Natural killer cell treated with Interleukin-12 subunit alpha and Interleukin-12 subunit beta and Interleukin-15 and Interleukin-18, amount 100 ng/mL, for 72 hours (primary cell): ENCODE measurements around the gene KRT9. TPM values are rescaled to one million over a fixed set of nuclear protein-coding genes. Genes with fewer than 3 reads are reported as not detected.

Source experiments
- ATAC-seq, 2 donors: fragments of 150-1000 bp; cut with Tn5 transposase in 1 of 2; sonication (Bioruptor Pico), chemical (Tn5 transposase) in 1 of 2; 2 replicates each; pipeline ENCODE4 v1.10.0; 2021
- DNase-seq: peaks from one replicate; pipeline ENCODE4 v3.0.0; 2022; ENCODE audit warnings: low spot score
- H3K27ac Mint-ChIP-seq, 2 donors: 1 replicate in 1 of 2; 2 replicates in 1 of 2; pipeline ENCODE4 v1.8.0; 2022; ENCODE audit warnings: mixed read lengths in 2 of 2, mild to moderate bottlenecking in 1 of 2, moderate library complexity in 1 of 2
- H3K27me3 Mint-ChIP-seq, 2 donors: 1 replicate in 1 of 2; 2 replicates in 1 of 2; pipeline ENCODE4 v1.8.0; 2022; ENCODE audit warnings: mixed read lengths in 2 of 2
- H3K36me3 Mint-ChIP-seq: one replicate; pipeline ENCODE4 v1.8.0; 2022; ENCODE audit warnings: mixed read lengths
- H3K4me1 Mint-ChIP-seq, 2 donors: 1 replicate in 1 of 2; 2 replicates in 1 of 2; pipeline ENCODE4 v1.8.0; 2022; ENCODE audit warnings: low read depth in 2 of 2, mixed read lengths in 2 of 2, mild to moderate bottlenecking in 1 of 2
- H3K4me3 Mint-ChIP-seq: one replicate; pipeline ENCODE4 v1.8.0; 2022; ENCODE audit warnings: mixed read lengths
- H3K9me3 Mint-ChIP-seq: 2 replicates; pipeline ENCODE4 v1.8.0; 2022; ENCODE audit warnings: mixed read lengths
- total RNA-seq, 2 donors: library from RNA; stranded (reverse); gene quantifications; one replicate each; pipeline ENCODE4 v1.2.3, GENCODE V29; 2022

KRT9 gene
- total RNA-seq, 2 donors from 2014 or later = not detected

GRCh38 chr17:41539979-41540701 is 31.7 kb downstream of the KRT9 start:
- Mint-ChIP-seq H3K27ac (no peak overlapping the region), H3K27me3 (peaks cover 0 to 16% of the 10 kb centered on the region in 2 donors), H3K36me3 (no peaks in the 10 kb centered on the region), H3K9me3 (no peaks in the 10 kb centered on the region), H3K4me1 (no peaks in the 10 kb centered on the region), H3K4me3 (no peak overlapping the region)
- DNase-seq (peak; percentile 42), ATAC-seq (no peak)

DNA sequence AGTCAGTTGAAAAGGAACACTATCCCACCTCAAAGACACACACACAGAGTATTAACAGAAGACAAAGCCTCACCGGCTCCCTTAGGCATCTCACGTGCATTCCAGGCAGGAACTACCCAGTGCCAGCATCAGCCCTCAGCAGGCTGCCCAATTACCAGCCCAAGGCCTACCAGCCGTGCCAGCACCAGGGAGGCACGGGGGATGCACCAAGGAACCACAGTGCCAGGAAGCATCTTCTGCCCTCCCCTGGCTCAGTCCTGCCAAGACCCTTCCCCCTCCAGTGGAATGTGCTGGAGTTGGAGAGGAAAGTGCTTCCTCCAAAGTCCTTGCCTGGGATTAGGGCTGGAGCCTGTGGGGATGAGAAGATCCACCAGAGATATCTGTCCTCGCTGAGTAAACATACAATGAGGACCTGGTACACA is 32.8 kb downstream of the KRT9 start:
- no peak overlapping the region for H3K4me3 Mint-ChIP-seq
- H3K27me3 Mint-ChIP-seq = peaks cover 0 to 16% of the 10 kb centered on the region in 2 donors
- ATAC-seq = no peak
- no peak overlapping the region for H3K27ac Mint-ChIP-seq
- peak; percentile 56 for DNase-seq
- no peaks in the 10 kb centered on the region for H3K36me3 Mint-ChIP-seq
- no peaks in the 10 kb centered on the region for H3K9me3 Mint-ChIP-seq
- no peaks in the 10 kb centered on the region for H3K4me1 Mint-ChIP-seq

GRCh38 chr17:41538565-41538991 is 33.3 kb downstream of the KRT9 start:
- H3K27me3 Mint-ChIP-seq = peaks cover under 1 to 19% of the 10 kb centered on the region in 2 donors
- H3K36me3 Mint-ChIP-seq = no peaks in the 10 kb centered on the region
- no peaks in the 10 kb centered on the region for H3K9me3 Mint-ChIP-seq
- no peak overlapping the region for H3K4me3 Mint-ChIP-seq
- ATAC-seq = no peak
- no peak for DNase-seq
- no peak overlapping the region for H3K27ac Mint-ChIP-seq
- H3K4me1 Mint-ChIP-seq = no peaks in the 10 kb centered on the region

- H3K27me3 Mint-ChIP-seq = peaks cover 6 to 25% of the 10 kb centered on the region in 2 donors
Measured at GRCh38 chr17:41537990-41538389, 33.9 kb downstream of the KRT9 start.

DNA sequence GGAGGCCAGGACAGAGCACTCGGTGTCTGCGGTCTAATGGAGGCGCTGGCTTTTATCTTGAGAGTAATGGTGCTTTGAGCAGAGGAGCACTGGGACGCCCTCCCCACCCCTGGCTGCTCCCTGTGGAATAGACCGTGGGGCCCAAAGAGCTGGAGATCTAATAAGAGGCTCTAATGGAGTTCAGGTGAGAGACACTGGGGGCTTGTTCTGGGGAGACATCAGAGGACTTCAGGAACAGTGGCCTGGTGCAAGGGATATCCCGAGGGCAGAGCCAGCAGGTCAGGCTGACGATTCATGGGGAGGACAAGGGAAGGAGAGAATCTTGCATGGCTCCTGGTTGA is 34.3 kb downstream of the KRT9 start:
- H3K9me3 Mint-ChIP-seq = no peaks in the 10 kb centered on the region
- DNase-seq (no peak), ATAC-seq (no peak)
- H3K27me3 Mint-ChIP-seq = peaks cover 10 to 27% of the 10 kb centered on the region in 2 donors
- H3K4me1 Mint-ChIP-seq = no peaks in the 10 kb centered on the region
- H3K4me3 Mint-ChIP-seq = no peak overlapping the region
- no peak overlapping the region for H3K27ac Mint-ChIP-seq
- H3K36me3 Mint-ChIP-seq = no peaks in the 10 kb centered on the region

More at GRCh38 chr17:41537990-41538389, 33.9 kb downstream of the KRT9 start:
- Mint-ChIP-seq H3K27ac (no peak overlapping the region), H3K4me3 (no peak overlapping the region), H3K9me3 (no peaks in the 10 kb centered on the region), H3K36me3 (no peaks in the 10 kb centered on the region), H3K4me1 (no peaks in the 10 kb centered on the region)
- DNase-seq = no peak
- ATAC-seq = no peak

DNA sequence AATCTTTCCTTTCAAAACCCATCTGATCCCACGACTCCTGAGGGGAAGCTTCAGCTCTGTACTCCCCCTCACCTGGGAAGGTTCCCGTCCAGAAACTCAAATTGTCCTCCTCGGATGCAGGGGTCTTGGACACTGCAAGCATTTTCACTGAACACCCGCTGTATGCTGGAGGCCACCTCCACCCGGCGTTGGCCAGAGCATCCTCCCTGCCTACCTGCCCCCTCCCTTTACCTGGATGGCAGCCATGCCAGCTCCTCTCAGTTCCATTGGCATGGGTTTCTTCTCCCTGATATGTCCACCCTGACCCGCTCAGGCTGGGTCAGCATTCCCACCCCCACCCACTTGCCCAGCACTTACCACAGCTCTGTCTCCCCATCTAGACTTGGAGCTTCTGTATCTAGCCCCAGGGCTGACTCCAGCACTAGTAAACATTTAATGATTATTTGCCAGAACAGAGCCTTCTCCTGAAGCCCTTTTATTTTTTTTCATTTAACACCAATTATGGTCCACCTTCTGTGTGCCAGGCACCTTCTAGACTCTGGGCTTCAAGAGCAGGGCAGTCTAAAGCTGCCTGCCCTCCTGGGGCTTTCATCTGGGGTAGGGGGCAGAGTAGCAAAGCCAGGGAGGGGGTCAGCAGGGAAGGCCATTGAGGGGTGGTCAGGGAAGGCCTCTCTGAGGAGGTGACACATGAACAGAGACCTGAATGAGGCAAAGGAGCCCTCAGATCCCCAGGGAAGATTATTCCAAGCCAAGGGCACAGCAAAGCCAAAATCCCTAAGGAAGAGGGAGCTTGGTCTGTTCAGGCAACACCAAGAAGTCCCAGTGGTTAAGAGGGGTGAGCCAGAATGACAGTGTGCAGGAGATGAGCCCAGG is 34.9 kb downstream of the KRT9 start:
- Mint-ChIP-seq H3K27me3 (peaks cover 16 to 31% of the 10 kb centered on the region in 2 donors), H3K27ac (no peak overlapping the region), H3K4me3 (no peak overlapping the region), H3K9me3 (no peaks in the 10 kb centered on the region), H3K4me1 (no peaks in the 10 kb centered on the region), H3K36me3 (no peaks in the 10 kb centered on the region)
- peak; percentile 48 for DNase-seq
- ATAC-seq = no peak

DNA sequence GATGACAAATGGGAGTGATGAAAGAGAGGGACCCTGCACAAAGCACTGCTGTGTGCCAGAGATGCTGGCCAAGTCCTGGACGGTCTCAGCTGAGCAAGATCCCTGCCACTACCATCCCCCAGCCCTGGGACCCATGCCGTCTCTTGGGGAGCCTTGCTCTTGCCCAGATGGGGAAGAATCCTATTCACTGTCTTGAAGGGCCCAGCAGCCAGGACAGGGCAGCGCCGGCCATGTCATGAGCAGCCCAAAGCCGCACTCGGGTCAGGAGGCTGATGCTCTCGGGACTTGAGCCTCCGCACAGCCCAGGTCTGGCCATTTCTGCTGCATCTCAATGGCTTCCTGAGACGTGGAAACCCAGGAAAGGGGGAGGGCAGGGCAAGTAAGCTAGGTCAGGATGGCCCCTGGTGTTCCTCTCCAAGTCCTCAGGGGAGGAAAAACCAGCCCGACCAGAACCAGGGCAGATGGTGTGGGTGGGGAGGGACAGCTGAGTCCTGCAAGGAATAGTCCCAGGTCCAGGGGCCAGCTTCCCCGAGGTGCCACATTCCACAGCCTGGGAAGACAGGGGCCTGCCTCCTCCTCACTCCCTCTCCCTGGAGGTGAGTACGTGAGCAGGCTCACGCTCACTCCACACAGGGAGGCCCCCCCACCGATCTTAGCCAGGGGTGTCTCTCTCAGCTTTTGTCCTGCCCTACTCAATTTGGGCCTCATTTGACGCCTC is 35.9 kb downstream of the KRT9 start:
- Mint-ChIP-seq H3K27ac (no peak overlapping the region), H3K9me3 (no peaks in the 10 kb centered on the region), H3K4me1 (no peaks in the 10 kb centered on the region), H3K4me3 (no peak overlapping the region), H3K27me3 (peaks cover 19 to 38% of the 10 kb centered on the region in 2 donors), H3K36me3 (no peaks in the 10 kb centered on the region)
- ATAC-seq (peak in 1 of 2 donors; percentile 22), DNase-seq (no peak)

- no peak overlapping the region for H3K27ac Mint-ChIP-seq
- peaks cover 19 to 38% of the 10 kb centered on the region in 2 donors for H3K27me3 Mint-ChIP-seq
- no peaks in the 10 kb centered on the region for H3K36me3 Mint-ChIP-seq
- DNase-seq (no peak), ATAC-seq (no peak)
- H3K4me3 Mint-ChIP-seq = no peak overlapping the region
- no peaks in the 10 kb centered on the region for H3K4me1 Mint-ChIP-seq
- H3K9me3 Mint-ChIP-seq = no peaks in the 10 kb centered on the region
Measured at GRCh38 chr17:41534899-41535546, 36.8 kb downstream of the KRT9 start.

- H3K4me3 Mint-ChIP-seq = no peak overlapping the region
- no peak for DNase-seq
- H3K27me3 Mint-ChIP-seq = peaks cover 29 to 39% of the 10 kb centered on the region in 2 donors
- H3K36me3 Mint-ChIP-seq = no peaks in the 10 kb centered on the region
- no peak overlapping the region for H3K27ac Mint-ChIP-seq
- no peaks in the 10 kb centered on the region for H3K9me3 Mint-ChIP-seq
- H3K4me1 Mint-ChIP-seq = no peaks in the 10 kb centered on the region
- ATAC-seq = no peak
Measured at GRCh38 chr17:41533613-41534012, 38.2 kb downstream of the KRT9 start.

DNA sequence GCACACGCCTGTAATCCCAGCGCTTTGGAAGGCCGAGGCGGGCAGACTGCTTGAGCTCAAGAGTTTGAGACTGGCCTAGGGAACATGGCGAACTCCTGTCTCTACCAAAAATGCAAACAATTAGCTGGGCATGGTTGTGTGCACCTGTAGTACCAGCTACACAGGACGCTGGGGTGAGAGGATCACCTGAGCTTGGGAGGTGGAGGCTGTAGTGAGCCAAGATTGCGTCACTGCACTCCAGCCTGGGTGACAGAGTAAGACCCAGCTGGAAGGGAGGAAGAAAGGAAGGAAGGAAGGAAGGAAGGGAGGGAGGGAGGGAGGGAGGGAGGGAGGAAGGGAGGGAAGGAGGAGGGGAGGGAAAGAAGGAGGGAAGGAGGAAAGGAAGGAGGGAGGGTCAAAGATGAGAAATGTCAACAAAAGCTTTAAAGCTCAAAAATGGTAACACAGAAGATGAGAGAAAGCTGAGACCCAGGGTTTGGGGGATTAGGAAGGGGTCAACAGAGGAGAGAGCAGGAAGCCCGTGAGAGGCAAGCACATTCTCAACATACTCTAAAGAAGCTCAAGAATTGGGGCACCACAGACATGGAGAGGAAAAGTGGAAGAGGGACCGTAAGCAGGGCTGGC is 38.8 kb downstream of the KRT9 start:
- ATAC-seq = no peak
- no peak for DNase-seq
- Mint-ChIP-seq H3K27me3 (peaks cover 33 to 42% of the 10 kb centered on the region in 2 donors), H3K36me3 (no peaks in the 10 kb centered on the region), H3K27ac (no peak overlapping the region), H3K4me1 (peaks cover 0 to 3% of the 10 kb centered on the region in 2 donors), H3K4me3 (no peak overlapping the region), H3K9me3 (no peaks in the 10 kb centered on the region)

- Mint-ChIP-seq H3K4me3 (no peak overlapping the region), H3K4me1 (peaks cover 0 to 3% of the 10 kb centered on the region in 2 donors), H3K9me3 (no peaks in the 10 kb centered on the region), H3K36me3 (no peaks in the 10 kb centered on the region), H3K27me3 (peaks cover 33 to 44% of the 10 kb centered on the region in 2 donors), H3K27ac (no peak overlapping the region)
- ATAC-seq (no peak), DNase-seq (no peak)
Measured at GRCh38 chr17:41531993-41532392, 39.9 kb downstream of the KRT9 start.

DNA sequence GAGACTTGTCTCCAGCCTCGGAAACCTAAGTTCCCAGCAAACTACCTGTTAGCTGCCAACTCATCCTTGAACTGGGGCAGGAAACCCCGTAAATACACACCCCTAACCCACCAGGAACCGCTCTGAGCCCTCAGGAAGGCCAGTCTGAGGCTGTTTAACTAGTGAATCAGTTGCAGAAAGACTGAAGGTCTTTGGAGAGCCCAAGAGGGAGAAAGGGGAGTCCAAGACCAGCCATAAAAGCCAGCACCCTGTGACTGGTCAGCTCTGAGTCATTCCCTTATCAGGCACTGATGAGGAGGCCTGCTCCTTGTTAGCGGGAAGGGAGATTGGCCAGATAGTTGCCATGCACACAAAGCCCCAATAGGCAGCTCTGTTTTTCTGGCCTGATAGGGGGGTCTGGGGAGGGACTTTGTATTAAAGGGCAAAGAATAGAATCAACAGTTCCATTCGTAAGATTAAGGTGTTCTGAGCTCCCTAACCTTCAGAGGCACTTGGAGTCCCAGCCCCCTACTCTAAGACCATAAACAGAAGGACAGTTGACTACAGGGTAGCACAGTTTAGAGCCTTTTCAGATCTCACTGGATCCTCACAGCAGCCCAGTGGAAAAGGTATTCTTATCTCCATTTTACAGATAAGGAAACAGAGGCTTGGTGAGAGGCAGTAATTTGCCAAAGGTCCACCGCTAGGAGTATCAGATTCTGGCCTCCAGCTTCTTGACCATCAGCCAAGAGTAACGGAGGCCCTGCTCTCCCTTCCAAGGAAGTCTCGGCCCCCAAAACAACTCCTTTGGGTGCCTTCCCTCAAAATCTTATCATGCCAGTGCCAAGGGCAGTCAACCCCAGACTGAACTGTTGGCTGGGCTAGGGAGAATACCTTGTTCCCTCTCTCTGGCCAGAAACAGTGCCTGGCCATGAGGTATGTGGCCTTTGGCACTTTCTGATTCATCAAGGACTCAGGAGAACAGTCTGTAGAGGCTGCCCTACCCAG is 41.5 kb downstream of the KRT9 start:
- ATAC-seq = no peak
- Mint-ChIP-seq H3K4me1 (peaks cover 0 to 3% of the 10 kb centered on the region in 2 donors), H3K27me3 (peaks cover 33 to 45% of the 10 kb centered on the region in 2 donors), H3K27ac (no peak overlapping the region), H3K4me3 (no peak overlapping the region), H3K9me3 (no peaks in the 10 kb centered on the region), H3K36me3 (no peaks in the 10 kb centered on the region)
- no peak for DNase-seq
